NCI-H2196 (cell line): ENCODE data around the gene GCM1.

Experiments used
- DNase-seq: peaks from one replicate; lab custom pipeline; 2025; ENCODE audit not compliant: unreplicated experiment; lab: John Stamatoyannopoulos, UW

The GCM1 gene

DNA sequence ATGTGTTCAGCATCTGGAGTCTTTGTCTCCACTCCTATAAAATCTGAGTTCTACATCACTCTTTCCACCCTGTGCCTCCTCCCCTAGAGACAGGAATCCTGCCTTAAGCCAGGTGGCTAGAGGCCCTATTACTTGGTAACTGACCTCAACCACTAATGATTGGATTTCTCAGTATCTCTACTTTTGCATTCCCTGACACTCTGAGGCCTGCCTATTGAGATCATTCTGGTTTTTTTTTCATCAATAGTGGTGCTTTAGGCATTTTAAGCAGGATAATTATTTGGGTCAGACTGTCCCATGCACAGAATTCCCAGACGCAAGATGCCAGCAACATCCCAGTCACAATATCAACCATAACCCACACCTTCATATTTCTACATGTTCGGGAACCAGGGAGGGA, 3.9 kb upstream of the GCM1 start:
- DNase-seq, result no peak

- DNase-seq, result no peak
These were observed 3.0 kb upstream of the GCM1 start for GRCh38 chr6:53151676-53152075.

- DNase-seq, result no peak
These were observed 3.8 kb downstream of the GCM1 start for GRCh38 chr6:53144802-53145201.

- DNase-seq, result no peak
These were observed 4.9 kb downstream of the GCM1 start for GRCh38 chr6:53143710-53144109.

GRCh38 chr6:53142810-53143209, 5.8 kb downstream of the GCM1 start:
- no peak for DNase-seq

DNA sequence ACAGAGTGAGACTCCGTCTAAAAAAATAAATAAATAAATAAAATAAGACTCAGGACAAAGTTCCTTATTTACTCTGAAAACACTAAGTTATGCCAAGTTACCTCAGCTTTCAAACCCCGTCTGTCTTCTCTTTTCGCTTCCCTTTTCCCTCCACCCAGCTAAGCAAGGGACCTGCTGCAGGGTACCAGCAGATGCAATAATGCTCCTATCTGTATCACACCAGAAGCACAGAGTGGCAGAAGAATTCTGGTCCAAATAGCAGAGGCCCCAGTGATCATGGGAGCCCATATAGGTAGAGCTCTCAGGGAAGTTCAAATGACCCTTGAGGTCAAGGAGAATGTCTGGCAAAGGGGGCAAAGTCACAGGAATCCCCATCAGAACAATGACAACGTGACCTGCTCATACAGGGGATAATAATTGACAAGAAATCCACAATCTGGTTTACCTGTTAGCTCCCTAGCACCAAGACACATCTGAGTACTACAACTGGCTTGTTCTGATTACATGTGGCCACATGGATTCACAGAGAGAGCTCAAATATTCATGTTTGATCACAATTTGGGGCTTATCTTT, 8.7 kb downstream of the GCM1 start:
- no peak for DNase-seq

- DNase-seq, result no peak
These were observed 12.5 kb downstream of the GCM1 start for GRCh38 chr6:53136000-53136609.

GRCh38 chr6:53134601-53135235, 13.9 kb downstream of the GCM1 start:
- no peak for DNase-seq

DNA sequence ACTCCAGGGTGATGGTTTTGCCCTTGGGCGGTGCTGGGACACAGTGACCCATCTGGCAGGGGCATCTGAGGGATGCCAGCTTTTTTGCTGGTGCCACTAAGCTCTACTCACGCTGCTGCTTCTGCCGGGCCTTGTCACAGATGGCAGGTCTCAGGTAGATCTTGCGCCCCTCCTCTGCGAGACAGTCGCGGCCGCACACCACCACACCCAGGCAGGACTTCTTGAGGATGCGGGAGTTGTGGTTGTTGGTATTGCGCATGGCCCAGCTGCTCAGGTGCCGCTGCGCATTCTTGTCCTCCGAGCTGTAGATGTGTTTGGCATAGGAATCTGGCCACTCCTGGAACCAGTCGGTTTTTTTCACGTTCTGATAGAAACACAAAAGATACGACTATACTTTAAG, 14.7 kb downstream of the GCM1 start:
- DNase-seq, result no peak

GRCh38 chr6:53130569-53131290, 17.9 kb downstream of the GCM1 start:
- no peak for DNase-seq

DNA sequence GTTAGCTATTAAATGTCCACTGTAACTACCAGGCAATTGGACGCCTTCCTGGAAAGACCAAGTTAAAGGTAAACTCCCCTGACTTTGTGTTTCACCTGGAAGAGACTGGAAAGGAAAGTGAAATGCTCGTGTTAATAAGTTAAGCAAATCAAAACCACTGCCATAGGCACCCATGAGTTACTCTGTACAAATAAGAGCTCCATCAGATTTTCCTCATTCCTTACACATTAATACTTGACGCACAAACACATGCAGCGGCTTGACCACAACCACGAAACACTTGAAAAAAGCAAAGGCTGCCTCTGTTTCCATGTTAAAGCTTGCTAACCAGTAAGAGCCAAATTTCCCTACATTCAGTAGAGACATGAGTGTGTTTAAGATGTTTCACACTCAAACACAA, 19.8 kb downstream of the GCM1 start:
- no peak for DNase-seq

DNA sequence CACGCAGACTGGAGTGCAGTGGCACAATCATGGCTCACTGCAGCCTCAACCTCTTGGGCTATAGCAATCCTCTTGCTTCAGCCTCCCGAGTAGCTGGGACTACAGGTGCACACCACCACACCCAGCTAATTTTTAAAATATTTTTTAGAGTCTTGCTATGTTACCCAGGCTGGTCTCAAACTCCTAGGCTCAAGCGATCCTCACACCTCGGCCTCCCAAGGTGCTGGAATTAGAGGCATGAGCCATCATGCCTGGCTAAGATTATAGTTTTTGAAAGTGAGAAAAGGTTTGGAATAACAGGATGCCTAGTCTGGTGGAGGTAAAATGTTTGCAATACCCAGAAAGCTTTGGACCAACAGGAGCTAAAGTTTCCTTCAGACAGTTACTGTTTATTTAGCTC, 23.4 kb downstream of the GCM1 start:
- DNase-seq, result no peak

- no peak for DNase-seq
These were observed 24.4 kb downstream of the GCM1 start for GRCh38 chr6:53124131-53124800.

GRCh38 chr6:53119772-53120409, 28.8 kb downstream of the GCM1 start:
- DNase-seq, result no peak

GRCh38 chr6:53119349-53119748, 29.3 kb downstream of the GCM1 start:
- DNase-seq, result no peak

DNA sequence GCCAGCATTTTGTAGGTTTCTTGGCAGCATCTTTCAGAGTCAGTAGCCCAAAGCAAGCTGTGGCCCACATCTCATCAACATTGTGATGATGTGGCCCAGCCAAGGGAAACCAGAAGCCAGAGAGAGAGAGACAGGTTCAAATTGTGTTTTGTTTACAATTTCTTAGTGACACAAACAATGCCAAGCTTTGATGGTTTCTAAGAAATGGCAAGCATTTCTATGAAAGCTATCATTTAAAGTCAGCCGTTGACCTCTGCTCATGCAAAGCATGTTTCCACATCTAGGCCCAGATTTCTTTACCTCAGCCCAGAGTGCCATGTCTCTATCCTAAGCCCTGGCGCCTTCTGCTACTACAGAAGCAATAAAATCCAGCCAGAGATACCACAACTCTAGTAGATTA, 32.9 kb downstream of the GCM1 start:
- no peak for DNase-seq

- DNase-seq, result no peak
These were observed 33.5 kb downstream of the GCM1 start for GRCh38 chr6:53115113-53115512.

DNA sequence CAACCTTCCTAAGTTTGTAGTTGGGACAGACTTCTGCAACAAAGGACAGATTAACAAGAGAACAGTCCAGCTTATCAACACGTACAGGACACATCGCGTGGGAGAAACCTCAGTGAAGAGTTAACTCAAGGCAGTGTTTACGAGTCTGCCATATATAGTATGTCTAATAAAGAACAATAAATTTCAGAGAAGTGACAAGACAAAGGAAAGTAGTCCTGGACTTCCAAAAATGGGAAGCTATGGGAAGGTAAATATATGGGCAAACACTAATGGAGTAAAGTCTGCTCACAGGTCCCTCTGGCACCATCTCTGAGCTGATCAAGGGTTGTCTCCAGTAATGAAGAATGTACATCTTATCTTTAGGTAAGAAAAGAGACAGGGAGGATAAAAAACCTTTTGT, 34.9 kb downstream of the GCM1 start:
- no peak for DNase-seq

GRCh38 chr6:53112871-53113270, 35.8 kb downstream of the GCM1 start:
- peak; percentile 8 for DNase-seq

GRCh38 chr6:53112404-53112803, 36.2 kb downstream of the GCM1 start:
- DNase-seq, result peak; percentile 60

GRCh38 chr6:53111865-53112264, 36.8 kb downstream of the GCM1 start:
- no peak for DNase-seq
